Lower leg skin (tissue), 3 donors: ENCODE measurements around the gene ANGPTL3.

ENCODE experiments used
- CTCF ChIP-seq, 3 donors: fragments of 450-650 bp; IDR thresholded peaks; one replicate each; pipeline ENCODE4 v1.5.1; 2016; ENCODE audit warnings: antibody characterized with exemption in 3 of 3, mild to moderate bottlenecking in 3 of 3, moderate library complexity in 2 of 3
- POLR2A ChIP-seq, 2 donors: fragments of 450-650 bp; IDR thresholded peaks; one replicate each; pipeline ENCODE4 v1.6.1; 2016 to 2017; ENCODE audit warnings: antibody characterized with exemption in 2 of 2, mild to moderate bottlenecking in 1 of 2, moderate library complexity in 1 of 2

GRCh38 chr1:62599044-62599443, 1.7 kb downstream of the ANGPTL3 start:
- TF ChIP-seq CTCF (IDR thresholded peaks at IDR 0.05) (no peak), POLR2A (IDR thresholded peaks at IDR 0.05) (no peak)
